Breast epithelium (tissue), 4 donors: Measurements from ENCODE around the gene GTF3A. TPM values are rescaled to one million over a fixed set of nuclear protein-coding genes. Genes with fewer than 3 reads are reported as not detected.
"Not testable (repeated sequence)": the region's sequence is repeated elsewhere in the genome, so short reads cannot be mapped to it uniquely, and the experiment has no call there.

Experiments used
- DNase-seq, 2 donors: peaks; one replicate each; pipeline ENCODE4 v3.0.0-alpha.2; 2019; ENCODE audit warnings: low spot score in 2 of 2
- H3K27ac ChIP-seq, 2 donors: fragments of 200-600 bp; sonication (generic) in 1 of 2; one replicate each; pipeline ENCODE4 v1.5.1; 2016 to 2019; ENCODE audit warnings: mild to moderate bottlenecking in 1 of 2
- H3K27me3 ChIP-seq, 2 donors: fragments of 200-600 bp; sonication (generic) in 1 of 2; one replicate each; pipeline versions ENCODE4 v1.5.1 to v1.6.0; 2017 to 2019; ENCODE audit warnings: control low read depth in 1 of 2, mild to moderate bottlenecking in 1 of 2
- H3K36me3 ChIP-seq: fragments of 200-600 bp; one replicate; pipeline ENCODE4 v1.5.1; 2019
- H3K4me1 ChIP-seq, 2 donors: fragments of 200-600 bp; sonication (generic); one replicate each; pipeline ENCODE4 v1.5.1; 2016 to 2019; ENCODE audit warnings: control low read depth in 1 of 2
- H3K4me3 ChIP-seq, 3 donors: fragments of 200-600 bp; sonication (generic); 1 replicate in 2 of 3; 2 replicates in 1 of 3; pipeline ENCODE4 v1.5.1; 2016 to 2019; ENCODE audit warnings: mild to moderate bottlenecking in 3 of 3, moderate library complexity in 2 of 3
- H3K9me3 ChIP-seq, 2 donors: fragments of 200-600 bp; sonication (generic) in 1 of 2; one replicate each; pipeline ENCODE4 v1.5.1; 2016 to 2019; ENCODE audit warnings: control low read depth in 1 of 2
- CTCF ChIP-seq, 3 donors: fragments of 450-650 bp; IDR thresholded peaks; one replicate each; pipeline ENCODE4 v1.5.1; 2016 to 2017; ENCODE audit warnings: antibody characterized with exemption in 3 of 3, mild to moderate bottlenecking in 3 of 3, moderate library complexity in 3 of 3
- POLR2A ChIP-seq: fragments of 450-650 bp; IDR thresholded peaks from one replicate; pipeline ENCODE4 v1.6.1; 2016; ENCODE audit warnings: antibody characterized with exemption, mild to moderate bottlenecking, moderate library complexity
- POLR2AphosphoS5 ChIP-seq, 3 donors: sonication (generic); formaldehyde crosslinking; IDR thresholded peaks; one replicate each; pipeline ENCODE4 v1.6.1; 2017; ENCODE audit warnings: antibody characterized with exemption in 3 of 3
- intact Hi-C: fragments of 100-400 bp; cut with DNase I; formaldehyde crosslinking; loops from one replicate; pipeline ENCODE4 v1.15.1; 2023; ENCODE audit warnings: low total_unique reads
- total RNA-seq, 3 donors: library from RNA; depleted of rRNA; stranded (reverse); fragments of >200 nt; gene quantifications; one replicate each; pipeline ENCODE4 v1.1.0, GENCODE V29; 2016

GTF3A gene
- total RNA-seq, 3 donors from 2014 or later = 124 to 186 (median 175) TPM

GRCh38 chr13:27398360-27398759 lies 26.1 kb upstream of the GTF3A start:
- Histone ChIP-seq H3K27me3 (no peaks in the 10 kb centered on the region), H3K9me3 (no peaks in the 10 kb centered on the region), H3K4me3 (no peak overlapping the region), H3K36me3 (no peaks in the 10 kb centered on the region), H3K4me1 (no peaks in the 10 kb centered on the region), H3K27ac (no peak overlapping the region)
- DNase-seq = no peak
- intact Hi-C loops = no loop called here
- TF ChIP-seq POLR2A (no peak), CTCF (IDR thresholded peaks at IDR 0.05) (no peak), POLR2AphosphoS5 (IDR thresholded peaks at IDR 0.05) (no peak)

- H3K27ac ChIP-seq, DNase-seq, H3K4me1 ChIP-seq, intact Hi-C loops, H3K9me3 ChIP-seq, H3K36me3 ChIP-seq, H3K4me3 ChIP-seq, H3K27me3 ChIP-seq: not testable (repeated sequence)
These were observed 24.0 kb upstream of the GTF3A start for GRCh38 chr13:27400405-27400804.

GRCh38 chr13:27401210-27401609 lies 23.2 kb upstream of the GTF3A start:
- intact Hi-C loops = no loop called here
- DNase-seq = no peak

GRCh38 chr13:27403203-27403678 lies 21.2 kb upstream of the GTF3A start:
- peak overlapping the region in 1 of 2 donors; percentile 54 for H3K27ac ChIP-seq
- TF ChIP-seq POLR2A (no peak), POLR2AphosphoS5 (IDR thresholded peaks at IDR 0.05) (no peak), CTCF (IDR thresholded peaks at IDR 0.05) (no peak)
- intact Hi-C loops = no loop called here

More at GRCh38 chr13:27401210-27401609, 23.2 kb upstream of the GTF3A start:
- Histone ChIP-seq H3K36me3 (no peaks in the 10 kb centered on the region), H3K27ac (no peak overlapping the region), H3K4me3 (no peak overlapping the region), H3K27me3 (no peaks in the 10 kb centered on the region), H3K9me3 (no peaks in the 10 kb centered on the region), H3K4me1 (no peaks in the 10 kb centered on the region)
- TF ChIP-seq CTCF (IDR thresholded peaks at IDR 0.05) = no peak
- TF ChIP-seq POLR2A = no peak
- no peak for TF ChIP-seq POLR2AphosphoS5 (IDR thresholded peaks at IDR 0.05)

GRCh38 chr13:27403727-27404385 lies 20.6 kb upstream of the GTF3A start:
- peak overlapping the region in 1 of 2 donors; percentile 54 for H3K27ac ChIP-seq
- no peaks in the 10 kb centered on the region for H3K36me3 ChIP-seq
- H3K27me3 ChIP-seq = no peaks in the 10 kb centered on the region
- TF ChIP-seq POLR2AphosphoS5 (IDR thresholded peaks at IDR 0.05) (no peak), CTCF (IDR thresholded peaks at IDR 0.05) (no peak), POLR2A (no peak)
- no peaks in the 10 kb centered on the region for H3K9me3 ChIP-seq
- intact Hi-C loops = no loop called here
- no peak for DNase-seq
- H3K4me1 ChIP-seq = no peaks in the 10 kb centered on the region
- H3K4me3 ChIP-seq = no peak overlapping the region

More at GRCh38 chr13:27403203-27403678, 21.2 kb upstream of the GTF3A start:
- Histone ChIP-seq H3K27me3 (no peaks in the 10 kb centered on the region), H3K4me3 (no peak overlapping the region), H3K36me3 (no peaks in the 10 kb centered on the region), H3K9me3 (no peaks in the 10 kb centered on the region), H3K4me1 (no peaks in the 10 kb centered on the region)
- DNase-seq = no peak
